ENCODE data around the gene KCNQ5. TPM values are rescaled to one million over a fixed set of nuclear protein-coding genes. Genes with fewer than 3 reads are reported as not detected.

Gene KCNQ5
- total RNA-seq, 2 experiments from 2014 or later = 10.0 to 11.8 TPM

DNA sequence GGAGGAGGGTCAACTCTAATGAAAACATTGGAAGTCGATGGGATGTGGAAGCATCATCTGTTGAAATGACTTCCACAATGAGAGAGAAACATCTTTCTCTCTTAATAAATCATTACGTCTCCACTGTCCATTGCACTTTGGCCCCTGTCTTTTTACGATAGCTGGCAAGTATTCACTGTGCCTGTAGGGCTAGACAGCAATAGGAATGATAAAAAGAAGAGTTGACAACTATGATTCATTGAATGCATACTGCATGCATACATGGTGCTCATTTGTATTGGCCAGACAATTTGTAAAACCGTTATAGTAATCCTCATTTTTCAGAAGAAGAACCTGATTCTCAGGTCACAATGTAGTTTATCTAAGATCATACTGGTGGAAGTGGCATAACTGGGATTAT lies 220.3 kb downstream of the KCNQ5 start:
- CTCF ChIA-PET = no interaction called here
- Mint-ChIP-seq H3K36me3 (ENCODE audit: low read depth) (no peaks in the 10 kb centered on the region), H3K9me3 (ENCODE audit: insufficient read depth) (no peaks in the 10 kb centered on the region), H3K4me3 (no peak overlapping the region), H3K27ac (no peak overlapping the region), H3K27me3 (ENCODE audit: low read depth) (no peaks in the 10 kb centered on the region), H3K4me1 (ENCODE audit: low read depth) (no peaks in the 10 kb centered on the region)
- POLR2A ChIA-PET = no interaction called here
- no peak for DNase-seq
- ATAC-seq = no peak

GRCh38 chr6:72844614-72845013 lies 222.8 kb downstream of the KCNQ5 start:
- no peak for ATAC-seq
- H3K4me1 Mint-ChIP-seq (ENCODE audit: low read depth) = no peaks in the 10 kb centered on the region

GRCh38 chr6:72849346-72849745 lies 227.5 kb downstream of the KCNQ5 start:
- Mint-ChIP-seq H3K4me3 (no peak overlapping the region), H3K27ac (no peak overlapping the region), H3K4me1 (ENCODE audit: low read depth) (no peaks in the 10 kb centered on the region), H3K36me3 (ENCODE audit: low read depth) (no peaks in the 10 kb centered on the region), H3K27me3 (ENCODE audit: low read depth) (no peaks in the 10 kb centered on the region), H3K9me3 (ENCODE audit: insufficient read depth) (no peaks in the 10 kb centered on the region)
- ATAC-seq = no peak
- ChIA-PET CTCF (no interaction called here), POLR2A (no interaction called here)
- no peak for DNase-seq

More at GRCh38 chr6:72844614-72845013, 222.8 kb downstream of the KCNQ5 start:
- H3K9me3 Mint-ChIP-seq (ENCODE audit: insufficient read depth) = no peaks in the 10 kb centered on the region
- no peak for DNase-seq
- no peaks in the 10 kb centered on the region for H3K27me3 Mint-ChIP-seq (ENCODE audit: low read depth)
- H3K36me3 Mint-ChIP-seq (ENCODE audit: low read depth) = no peaks in the 10 kb centered on the region
- H3K4me3 Mint-ChIP-seq = no peak overlapping the region
- ChIA-PET POLR2A (no interaction called here), CTCF (interaction anchor here (1.3 kb wide), 1 partner anchor 16 kb away, joined by 3 read pairs; no protein-coding TSS in a partner anchor)
- no peak overlapping the region for H3K27ac Mint-ChIP-seq

DNA sequence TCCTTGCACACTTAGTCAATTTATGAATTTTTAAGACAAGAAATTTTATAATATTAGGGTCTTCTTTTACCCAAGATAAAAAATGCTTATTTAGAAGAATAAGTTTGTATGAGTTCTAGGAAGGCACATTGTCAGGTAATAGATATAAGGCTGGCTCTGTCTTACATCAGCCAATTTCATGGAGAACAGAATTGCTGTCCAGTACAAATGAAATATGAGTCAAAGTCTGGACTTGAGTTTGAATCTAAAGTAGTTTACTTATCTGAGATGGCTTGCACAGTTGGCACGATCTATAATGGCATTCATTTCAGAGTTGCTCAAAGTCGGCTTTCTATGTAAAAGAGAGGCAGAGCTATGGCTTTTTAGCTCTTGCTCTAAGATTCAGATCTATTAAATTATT lies 228.2 kb downstream of the KCNQ5 start:
- Mint-ChIP-seq H3K27me3 (ENCODE audit: low read depth) (no peaks in the 10 kb centered on the region), H3K4me1 (ENCODE audit: low read depth) (no peaks in the 10 kb centered on the region), H3K4me3 (no peak overlapping the region), H3K36me3 (ENCODE audit: low read depth) (no peaks in the 10 kb centered on the region), H3K9me3 (ENCODE audit: insufficient read depth) (no peaks in the 10 kb centered on the region), H3K27ac (no peak overlapping the region)
- ATAC-seq (no peak), DNase-seq (no peak)
- ChIA-PET POLR2A (interaction anchor here (0.6 kb wide), 1 partner anchor 73 kb away, joined by 3 read pairs; no protein-coding TSS in a partner anchor), CTCF (no interaction called here)

DNA sequence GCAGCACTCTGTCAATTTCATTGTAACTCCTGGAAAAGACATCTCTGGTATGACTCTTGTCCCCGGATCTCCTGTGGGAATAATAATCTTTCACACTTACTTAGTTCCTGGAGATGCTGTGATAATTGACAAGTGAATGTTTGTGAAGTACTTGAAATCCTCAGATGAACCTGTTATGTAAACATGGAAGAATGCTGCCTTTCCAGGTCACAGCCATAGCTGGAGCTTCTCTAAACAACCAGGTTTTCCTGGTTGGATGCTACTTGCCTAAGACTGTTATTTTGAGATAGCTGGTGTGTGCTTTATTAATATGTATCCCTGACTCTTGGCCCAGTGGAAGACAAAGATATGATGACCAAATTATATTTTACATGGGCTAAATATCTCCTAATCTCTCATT lies 228.6 kb downstream of the KCNQ5 start:
- POLR2A ChIA-PET = interaction anchor here (0.6 kb wide), 1 partner anchor 74 kb away, joined by 3 read pairs; no protein-coding TSS in a partner anchor
- Mint-ChIP-seq H3K27me3 (ENCODE audit: low read depth) (no peaks in the 10 kb centered on the region), H3K27ac (no peak overlapping the region), H3K4me1 (ENCODE audit: low read depth) (no peaks in the 10 kb centered on the region), H3K9me3 (ENCODE audit: insufficient read depth) (no peaks in the 10 kb centered on the region), H3K36me3 (ENCODE audit: low read depth) (no peaks in the 10 kb centered on the region), H3K4me3 (no peak overlapping the region)
- CTCF ChIA-PET = no interaction called here
- ATAC-seq = no peak
- no peak for DNase-seq

- H3K27ac Mint-ChIP-seq = no peak overlapping the region
- no peaks in the 10 kb centered on the region for H3K9me3 Mint-ChIP-seq (ENCODE audit: insufficient read depth)
- no peaks in the 10 kb centered on the region for H3K36me3 Mint-ChIP-seq (ENCODE audit: low read depth)
- POLR2A ChIA-PET = no interaction called here
- H3K4me3 Mint-ChIP-seq = no peak overlapping the region
- H3K4me1 Mint-ChIP-seq (ENCODE audit: low read depth) = no peaks in the 10 kb centered on the region
- ATAC-seq (no peak), DNase-seq (no peak)
- H3K27me3 Mint-ChIP-seq (ENCODE audit: low read depth) = no peaks in the 10 kb centered on the region
- CTCF ChIA-PET = no interaction called here
Measured at GRCh38 chr6:72855471-72855870, 233.6 kb downstream of the KCNQ5 start.

- CTCF ChIA-PET = no interaction called here
- Mint-ChIP-seq H3K9me3 (ENCODE audit: insufficient read depth) (no peaks in the 10 kb centered on the region), H3K27ac (no peak overlapping the region), H3K4me1 (ENCODE audit: low read depth) (peaks cover under 1% of the 10 kb centered on the region), H3K36me3 (ENCODE audit: low read depth) (no peaks in the 10 kb centered on the region), H3K4me3 (no peak overlapping the region), H3K27me3 (ENCODE audit: low read depth) (no peaks in the 10 kb centered on the region)
- DNase-seq = no peak
- no peak for ATAC-seq
- POLR2A ChIA-PET = no interaction called here
Measured at GRCh38 chr6:72856801-72857200, 234.9 kb downstream of the KCNQ5 start.

GRCh38 chr6:72857791-72858585 lies 236.1 kb downstream of the KCNQ5 start:
- Mint-ChIP-seq H3K27ac (no peak overlapping the region), H3K36me3 (ENCODE audit: low read depth) (no peaks in the 10 kb centered on the region), H3K9me3 (ENCODE audit: insufficient read depth) (no peaks in the 10 kb centered on the region), H3K27me3 (ENCODE audit: low read depth) (no peaks in the 10 kb centered on the region), H3K4me3 (no peak overlapping the region), H3K4me1 (ENCODE audit: low read depth) (peaks cover 6% of the 10 kb centered on the region)
- ChIA-PET CTCF (no interaction called here), POLR2A (no interaction called here)
- ATAC-seq = no peak
- DNase-seq = no peak

DNA sequence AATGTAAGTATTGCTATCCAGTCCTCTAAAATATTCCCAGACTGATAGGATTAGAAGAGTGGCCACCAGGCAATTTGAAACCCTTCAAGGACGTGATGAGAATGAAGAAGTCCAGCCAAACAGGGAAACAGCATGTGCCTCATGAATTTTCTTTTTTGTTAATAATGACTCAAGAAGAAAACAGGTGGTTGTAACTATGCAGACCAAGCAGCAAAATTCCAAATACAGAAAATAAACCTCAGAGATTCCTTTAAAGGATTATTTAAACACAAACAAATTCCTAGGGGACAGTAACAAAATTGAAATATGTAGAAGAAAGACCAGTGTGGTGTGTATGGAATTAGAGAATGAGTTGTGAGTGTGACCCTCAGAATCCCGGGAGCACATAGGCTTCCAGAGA lies 239.2 kb downstream of the KCNQ5 start:
- H3K27ac Mint-ChIP-seq = no peak overlapping the region
- ChIA-PET POLR2A (no interaction called here), CTCF (interaction anchor here (0.7 kb wide), 1 partner anchor 17 kb away, joined by 3 read pairs; no protein-coding TSS in a partner anchor)
- no peaks in the 10 kb centered on the region for H3K9me3 Mint-ChIP-seq (ENCODE audit: insufficient read depth)
- H3K4me3 Mint-ChIP-seq = no peak overlapping the region
- ATAC-seq = no peak
- no peak for DNase-seq
- H3K4me1 Mint-ChIP-seq (ENCODE audit: low read depth) = peaks cover 6% of the 10 kb centered on the region
- no peaks in the 10 kb centered on the region for H3K27me3 Mint-ChIP-seq (ENCODE audit: low read depth)
- no peaks in the 10 kb centered on the region for H3K36me3 Mint-ChIP-seq (ENCODE audit: low read depth)

DNA sequence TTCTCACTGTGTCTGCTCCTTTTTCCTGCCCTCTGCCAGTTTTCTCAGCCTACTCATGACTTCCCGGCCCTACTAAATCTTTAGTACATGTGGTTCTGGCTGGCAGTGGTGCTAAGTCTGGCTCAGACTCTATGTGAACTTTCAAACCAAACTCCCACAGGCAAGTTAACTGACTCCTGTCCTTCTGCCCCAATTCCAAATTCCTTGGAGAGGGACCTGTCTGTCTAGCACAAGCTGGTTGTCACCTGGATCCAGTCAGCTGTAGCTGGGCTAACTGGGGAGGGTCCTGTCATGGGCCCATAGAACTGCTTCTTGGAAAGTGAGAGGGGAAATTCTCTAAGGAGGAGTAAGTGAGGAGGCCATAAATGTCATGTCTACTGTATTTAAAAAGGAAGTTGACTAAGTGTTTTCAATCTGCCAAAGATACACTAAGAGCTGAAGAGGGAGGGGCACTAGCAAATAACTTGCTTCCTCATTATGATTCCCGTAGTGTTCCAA lies 240.1 kb downstream of the KCNQ5 start:
- Mint-ChIP-seq H3K27me3 (ENCODE audit: low read depth) (no peaks in the 10 kb centered on the region), H3K27ac (no peak overlapping the region), H3K4me3 (no peak overlapping the region), H3K36me3 (ENCODE audit: low read depth) (no peaks in the 10 kb centered on the region), H3K4me1 (ENCODE audit: low read depth) (peaks cover 6% of the 10 kb centered on the region), H3K9me3 (ENCODE audit: insufficient read depth) (no peaks in the 10 kb centered on the region)
- ChIA-PET CTCF (no interaction called here), POLR2A (no interaction called here)
- ATAC-seq = no peak
- no peak for DNase-seq

GRCh38 chr6:72863131-72863530 lies 241.3 kb downstream of the KCNQ5 start:
- Mint-ChIP-seq H3K4me3 (no peak overlapping the region), H3K36me3 (ENCODE audit: low read depth) (no peaks in the 10 kb centered on the region), H3K27ac (no peak overlapping the region), H3K27me3 (ENCODE audit: low read depth) (no peaks in the 10 kb centered on the region), H3K9me3 (ENCODE audit: insufficient read depth) (no peaks in the 10 kb centered on the region), H3K4me1 (ENCODE audit: low read depth) (peaks cover 6% of the 10 kb centered on the region)
- ChIA-PET POLR2A (no interaction called here), CTCF (interaction anchor here (1.0 kb wide), 1 partner anchor 12 kb away, joined by 4 read pairs; no protein-coding TSS in a partner anchor)
- ATAC-seq = no peak
- no peak for DNase-seq

GRCh38 chr6:72864236-72864635 lies 242.4 kb downstream of the KCNQ5 start:
- CTCF ChIA-PET = no interaction called here
- Mint-ChIP-seq H3K4me3 (no peak overlapping the region), H3K27me3 (ENCODE audit: low read depth) (no peaks in the 10 kb centered on the region), H3K36me3 (ENCODE audit: low read depth) (no peaks in the 10 kb centered on the region), H3K9me3 (ENCODE audit: insufficient read depth) (no peaks in the 10 kb centered on the region), H3K27ac (no peak overlapping the region), H3K4me1 (ENCODE audit: low read depth) (peaks cover 6% of the 10 kb centered on the region)
- POLR2A ChIA-PET = no interaction called here
- no peak for DNase-seq
- ATAC-seq = no peak
